A549 (cell line): ENCODE data around the gene SF3B5. TPM values are rescaled to one million over a fixed set of nuclear protein-coding genes. Genes with fewer than 3 reads are reported as not detected.
A peak's percentile ranks its signal among the peaks of the same experiment; 100 is the strongest.

Experiments used
- ATAC-seq, 2 experiments: fragments of 200-7000 bp in 1 of 2; fragments of >200 bp in 1 of 2; cut with Nextera tagmentation in 1 of 2; cut with Tn5 transposase in 1 of 2; 3 replicates each; pipeline versions ENCODE4 v1.8.0 to v1.9.1; 2018 to 2020; ENCODE audit warnings: mild to moderate bottlenecking in 1 of 2, moderate library complexity in 1 of 2
- CTCF ChIA-PET: fragments of 300-600 bp; sonication (Branson Sonifier 250); formaldehyde crosslinking; extraction: SDS; loops from one replicate; lab custom pipeline; 2021; ENCODE audit warnings: antibody characterized with exemption, inconsistent platforms; lab: Yijun Ruan, JAX
- POLR2A ChIA-PET: fragments of 350-600 bp; formaldehyde crosslinking; extraction: SDS; loops from one replicate; lab custom pipeline; 2021; ENCODE audit warnings: antibody characterized with exemption, inconsistent platforms; lab: Yijun Ruan, JAX
- DNase-seq, 2 experiments: peaks; one replicate each; pipeline versions ENCODE4 v3.0.0 to v3.0.0-alpha.2; 2011 to 2016; ENCODE audit warnings: low read depth in 1 of 2, low spot score in 1 of 2
- FAIRE-seq: peaks from 2 replicates; lab custom pipeline; 2011; peaks lifted over from hg19 to GRCh38; lab: Jason Lieb, UNC
- H3K27ac ChIP-seq, 2 experiments: fragments of >200 bp; sonication (Bioruptor Twin); formaldehyde crosslinking; 3 replicates each; pipeline ENCODE4 v1.5.1; 2016 to 2017
- H3K4me1 ChIP-seq: fragments of >200 bp; sonication (Bioruptor Twin); formaldehyde crosslinking; 3 replicates; pipeline ENCODE4 v1.6.1; 2016
- H3K4me2 ChIP-seq: fragments of >200 bp; sonication (Bioruptor Twin); formaldehyde crosslinking; 3 replicates; pipeline ENCODE4 v1.6.1; 2016
- H3K4me3 ChIP-seq: fragments of >200 bp; sonication (Bioruptor Twin); formaldehyde crosslinking; 3 replicates; pipeline ENCODE4 v1.5.1; 2016
- H3K9me3 ChIP-seq: fragments of >200 bp; sonication (Bioruptor Twin); formaldehyde crosslinking; 3 replicates; pipeline ENCODE4 v1.6.1; 2016
- BCL3 ChIP-seq: fragments of >200 bp; sonication (Bioruptor Twin); formaldehyde crosslinking; IDR thresholded peaks from 3 replicates; pipeline ENCODE4 v1.6.1; 2016
- CEBPB ChIP-seq, 2 experiments: fragments of >200 bp in 1 of 2; sonication (Bioruptor Twin) in 1 of 2; formaldehyde crosslinking in 1 of 2; IDR thresholded peaks; 2 replicates each; pipeline ENCODE4 v1.6.1; 2012 to 2016
- CTCF ChIP-seq: fragments of >200 bp; sonication (Bioruptor Twin); formaldehyde crosslinking; IDR thresholded peaks from 3 replicates; pipeline ENCODE4 v1.5.1; 2016
- EHF ChIP-seq: fragments of 250-450 bp; sonication (Bioruptor Pico); IDR thresholded peaks from 2 replicates; pipeline ENCODE4 v1.5.0; 2020; ENCODE audit warnings: mild to moderate bottlenecking
- ELK1 ChIP-seq: fragments of 150-350 bp; IDR thresholded peaks from 2 replicates; pipeline ENCODE4 v1.6.1; 2014; ENCODE audit warnings: low read depth, mild to moderate bottlenecking, low read length
- ESRRA ChIP-seq: fragments of 150-350 bp; IDR thresholded peaks from 2 replicates; pipeline ENCODE4 v1.6.1; 2014; ENCODE audit warnings: mild to moderate bottlenecking, low read length, borderline replicate concordance
- FOSB ChIP-seq: fragments of 250-450 bp; sonication (Bioruptor Pico); IDR thresholded peaks from 2 replicates; pipeline ENCODE4 v1.5.0; 2020; ENCODE audit warnings: mild to moderate bottlenecking, moderate library complexity
- FOXS1 ChIP-seq: fragments of 250-450 bp; sonication (Bioruptor Pico); IDR thresholded peaks from 2 replicates; pipeline ENCODE4 v1.5.0; 2020; ENCODE audit warnings: mild to moderate bottlenecking, moderate library complexity
- GATA3 ChIP-seq: IDR thresholded peaks from 2 replicates; pipeline ENCODE4 v1.6.1; 2012; ENCODE audit warnings: borderline replicate concordance
- HES2 ChIP-seq: fragments of >200 bp; sonication (Bioruptor Twin); formaldehyde crosslinking; IDR thresholded peaks from 2 replicates; pipeline ENCODE4 v1.6.1; 2016
- HEYL ChIP-seq: fragments of 250-450 bp; sonication (Bioruptor Pico); IDR thresholded peaks from 2 replicates; pipeline ENCODE4 v1.8.0; 2021; ENCODE audit warnings: mild to moderate bottlenecking, moderate library complexity
- HOXB13 ChIP-seq: fragments of 250-450 bp; sonication (Bioruptor Pico); IDR thresholded peaks from 2 replicates; pipeline ENCODE4 v1.5.0; 2020; ENCODE audit warnings: low read depth, mild to moderate bottlenecking, moderate library complexity
- HOXB5 ChIP-seq: fragments of 250-450 bp; sonication (Bioruptor Pico); IDR thresholded peaks from 2 replicates; pipeline ENCODE4 v1.5.0; 2020; ENCODE audit warnings: mild to moderate bottlenecking, moderate library complexity
- KDM1A ChIP-seq: fragments of 200-600 bp; sonication (generic); IDR thresholded peaks from 2 replicates; pipeline ENCODE4 v1.6.1; 2016; ENCODE audit warnings: low read depth, mild to moderate bottlenecking
- MAFK ChIP-seq: fragments of 450-650 bp; IDR thresholded peaks from 2 replicates; pipeline ENCODE4 v1.6.1; 2014; ENCODE audit not compliant: partially characterized antibody
- NFE2L2 ChIP-seq: fragments of 150-350 bp; conservative IDR thresholded peaks from 2 replicates; pipeline ENCODE4 v1.6.1; 2014; ENCODE audit warnings: low read length
- NPAS2 ChIP-seq: fragments of 250-450 bp; sonication (Bioruptor Pico); IDR thresholded peaks from 2 replicates; pipeline ENCODE4 v1.8.0; 2022; ENCODE audit warnings: mild to moderate bottlenecking, moderate library complexity, borderline replicate concordance
- POLR2AphosphoS2 ChIP-seq: conservative IDR thresholded peaks from 2 replicates; pipeline ENCODE4 v1.6.1; 2012; ENCODE audit warnings: low read length, improper control_type of control experiment, inconsistent platforms
- RAD21 ChIP-seq, 2 experiments: fragments of >200 bp in 1 of 2; sonication (Bioruptor Twin) in 1 of 2; formaldehyde crosslinking in 1 of 2; IDR thresholded peaks in 1 of 2; conservative IDR thresholded peaks in 1 of 2; 2 replicates in 1 of 2; 3 replicates in 1 of 2; pipeline ENCODE4 v1.6.1; 2012 to 2018; ENCODE audit warnings: inconsistent platforms in 1 of 2
- RFX5 ChIP-seq: fragments of 450-650 bp; IDR thresholded peaks from 2 replicates; pipeline ENCODE4 v1.7.1; 2014; ENCODE audit warnings: antibody characterized with exemption, mild to moderate bottlenecking, moderate library complexity
- SMC3 ChIP-seq: fragments of >200 bp; sonication (Bioruptor Twin); formaldehyde crosslinking; IDR thresholded peaks from 3 replicates; pipeline ENCODE4 v1.6.1; 2018; ENCODE audit warnings: inconsistent platforms
- SREBF2 ChIP-seq: fragments of 450-650 bp; IDR thresholded peaks from 2 replicates; pipeline ENCODE4 v1.6.1; 2014; ENCODE audit warnings: mild to moderate bottlenecking, moderate library complexity
- TFCP2L1 ChIP-seq: fragments of 250-450 bp; sonication (Bioruptor Pico); IDR thresholded peaks from 2 replicates; pipeline ENCODE4 v1.5.0; 2021; ENCODE audit warnings: mild to moderate bottlenecking
- TP53 ChIP-seq: fragments of 250-450 bp; sonication (Bioruptor Pico); IDR thresholded peaks from 2 replicates; pipeline ENCODE4 v1.5.0; 2021; ENCODE audit warnings: mild to moderate bottlenecking, moderate library complexity
- ZC3H11A ChIP-seq: fragments of 450-650 bp; IDR thresholded peaks from 2 replicates; pipeline ENCODE4 v1.6.1; 2014; ENCODE audit warnings: antibody characterized with exemption, mild to moderate bottlenecking
- ZNF302 ChIP-seq: fragments of 250-450 bp; sonication (Bioruptor Pico); IDR thresholded peaks from 2 replicates; pipeline ENCODE4 v1.9.0; 2021; ENCODE audit warnings: inconsistent platforms, mild to moderate bottlenecking, moderate library complexity
- ZSCAN20 ChIP-seq: fragments of 250-450 bp; sonication (Bioruptor Pico); IDR thresholded peaks from 2 replicates; pipeline ENCODE4 v1.8.0; 2022; ENCODE audit warnings: mild to moderate bottlenecking, moderate library complexity
- WGBS: methylation state at CpG from one replicate; pipeline ENCODE4 v1.1.6; 2017; ENCODE audit errors: missing lambda C conversion rate; 5-methylcytosine and 5-hydroxymethylcytosine counted together
- polyA plus RNA-seq, 4 experiments: library from polyadenylated mRNA; depleted of rRNA in 3 of 4; stranded (reverse); fragments of >200 nt; fragmentation: RNase III in 1 of 4; extraction: RNeasy Plus Mini Kit Qiagen cat#74134 plus additional on column Dnase treatment in 1 of 4; gene quantifications; 2 replicates in 3 of 4; 3 replicates in 1 of 4; pipeline ENCODE4 v1.2.3, GENCODE V29; 2011 to 2017

The SF3B5 gene
- polyA plus RNA-seq, 2 of the 4 experiments (the other 2 are of a cell fraction): 159 to 164 TPM

GRCh38 chr6:144104898-144105487, 9.6 kb upstream of the SF3B5 start:
- WGBS: 0% methylated on average over 2 of the region's 2 CpGs
- no peak overlapping the region for H3K4me2 ChIP-seq
- FAIRE-seq (no peak), ATAC-seq (peak; percentile 68 to 80; a peak in 3 of 6 replicates), DNase-seq (peak; percentile 44 to 67)
- no peak overlapping the region for H3K4me3 ChIP-seq
- no peaks in the 10 kb centered on the region for H3K9me3 ChIP-seq
- H3K27ac ChIP-seq: no peak overlapping the region
- POLR2A ChIA-PET: interaction anchor here (1.0 kb wide), 1 partner anchor 373 kb away, joined by 3 read pairs; no protein-coding TSS in a partner anchor
- no peaks in the 10 kb centered on the region for H3K4me1 ChIP-seq
- CTCF ChIA-PET: interaction anchor here (0.6 to 1.5 kb wide), 10 partner anchors 10 to 413 kb away, joined by 3 to 6 read pairs (median 3); no protein-coding TSS in a partner anchor
- peak; percentile 81 to 87 for TF ChIP-seq RAD21 (conservative IDR thresholded peaks at IDR 0.05 in 1 of 2, IDR thresholded peaks at IDR 0.05 in 1 of 2)
- TF ChIP-seq CTCF: peak; percentile 73
- peak; percentile 83 for TF ChIP-seq SMC3
- no peak for TF ChIP-seq BCL3

GRCh38 chr6:144104488-144104887, 9.1 kb upstream of the SF3B5 start:
- 40% methylated on average over 4 of the region's 4 CpGs for WGBS
- H3K27ac ChIP-seq: no peak overlapping the region
- TF ChIP-seq ZSCAN20 (CRISPR knock-in tag) (no peak), TFCP2L1 (CRISPR knock-in tag) (no peak), NFE2L2 (no peak), KDM1A (no peak), FOSB (no peak), ELK1 (no peak), TP53 (CRISPR knock-in tag) (no peak), EHF (CRISPR knock-in tag) (no peak), SREBF2 (no peak), RAD21 (conservative IDR thresholded peaks at IDR 0.05 in 1 of 2, IDR thresholded peaks at IDR 0.05 in 1 of 2) (no peak), ZC3H11A (no peak), FOXS1 (CRISPR knock-in tag) (no peak), HOXB13 (CRISPR knock-in tag) (no peak), ZNF302 (CRISPR knock-in tag) (no peak), CEBPB (IDR thresholded peaks at IDR 0.05) (no peak)
- TF ChIP-seq, all 56 proteins: peak for 0
- FAIRE-seq (no peak), DNase-seq (no peak), ATAC-seq (no peak)
- ChIA-PET POLR2A (interaction anchor here (1.0 kb wide), 1 partner anchor 374 kb away, joined by 3 read pairs; no protein-coding TSS in a partner anchor), CTCF (interaction anchor here (0.8 to 1.5 kb wide), 9 partner anchors 10 to 414 kb away, joined by 3 to 6 read pairs (median 3); no protein-coding TSS in a partner anchor)
- no peaks in the 10 kb centered on the region for H3K4me1 ChIP-seq
- H3K9me3 ChIP-seq: no peaks in the 10 kb centered on the region
- no peak overlapping the region for H3K4me2 ChIP-seq
- no peak overlapping the region for H3K4me3 ChIP-seq

- Histone ChIP-seq H3K4me1 (no peaks in the 10 kb centered on the region), H3K4me2 (no peak overlapping the region), H3K27ac (no peak overlapping the region), H3K4me3 (no peak overlapping the region), H3K9me3 (no peaks in the 10 kb centered on the region)
- DNase-seq: no peak
- 49% methylated on average over 4 of the region's 4 CpGs for WGBS
- CTCF ChIA-PET: interaction anchor here (0.6 to 1.3 kb wide), 4 partner anchors 24 to 1174 kb away, joined by 3 read pairs; no protein-coding TSS in a partner anchor
- no peak for ATAC-seq
- TF ChIP-seq POLR2AphosphoS2 (no peak), MAFK (no peak), HEYL (CRISPR knock-in tag) (no peak), TP53 (CRISPR knock-in tag) (no peak), FOXS1 (CRISPR knock-in tag) (no peak), RFX5 (no peak), BCL3 (no peak), RAD21 (conservative IDR thresholded peaks at IDR 0.05 in 1 of 2, IDR thresholded peaks at IDR 0.05 in 1 of 2) (no peak), GATA3 (no peak), TFCP2L1 (CRISPR knock-in tag) (no peak), HES2 (no peak), SREBF2 (no peak), HOXB5 (CRISPR knock-in tag) (no peak), ESRRA (no peak), FOSB (no peak), NPAS2 (CRISPR knock-in tag) (no peak), HOXB13 (CRISPR knock-in tag) (no peak)
- POLR2A ChIA-PET: no interaction called here
- FAIRE-seq: no peak
Measured at GRCh38 chr6:144103026-144103563, 7.7 kb upstream of the SF3B5 start.
